SJSA1 (cell line): ENCODE data around the gene SYT12. TPM values are rescaled to one million over a fixed set of nuclear protein-coding genes. Genes with fewer than 3 reads are reported as not detected.

Experiments used
- DNase-seq, 2 experiments: peaks; one replicate each; pipeline ENCODE4 v3.0.0-alpha.2; 2015 to 2020; ENCODE audit warnings: low spot score in 2 of 2, low read depth in 1 of 2
- H3K27ac ChIP-seq: fragments of 250-450 bp; sonication (Bioruptor Pico); 2 replicates; pipeline ENCODE4 v1.5.1; 2020; ENCODE audit warnings: mild to moderate bottlenecking, moderate library complexity
- H3K27me3 ChIP-seq: fragments of 250-450 bp; sonication (Bioruptor Pico); replicated peaks from 2 replicates; pipeline ENCODE4 v1.5.1; 2020; ENCODE audit warnings: mild to moderate bottlenecking, moderate library complexity
- H3K36me3 ChIP-seq: fragments of 250-450 bp; sonication (Bioruptor Pico); 2 replicates; pipeline ENCODE4 v1.5.1; 2020; ENCODE audit warnings: mild to moderate bottlenecking
- H3K4me1 ChIP-seq: fragments of 250-450 bp; sonication (Bioruptor Pico); replicated peaks from 2 replicates; pipeline ENCODE4 v1.6.1; 2021; ENCODE audit warnings: mild to moderate bottlenecking
- H3K4me3 ChIP-seq: fragments of 250-450 bp; sonication (Bioruptor Pico); 2 replicates; pipeline ENCODE4 v1.5.1; 2020; ENCODE audit warnings: mild to moderate bottlenecking
- H3K9me3 ChIP-seq: fragments of 250-450 bp; sonication (Bioruptor Pico); replicated peaks from 2 replicates; pipeline ENCODE4 v1.5.1; 2020; ENCODE audit warnings: mild to moderate bottlenecking
- total RNA-seq: library from RNA; depleted of rRNA; stranded (reverse); fragments of >200 nt; shearing (Covaris generic); gene quantifications from 2 replicates; pipeline ENCODE4 v1.2.3, GENCODE V29; 2014

SYT12 gene
- total RNA-seq, 1 experiment from 2014 or later = 0.29 TPM

GRCh38 chr11:67007126-67007525 is 15.8 kb upstream of the SYT12 start:
- Histone ChIP-seq H3K4me1 (no peaks in the 10 kb centered on the region; the same call in 1 of the 2 replicates), H3K9me3 (no peaks in the 10 kb centered on the region), H3K4me3 (no peak overlapping the region), H3K27ac (no peak overlapping the region), H3K27me3 (no peaks in the 10 kb centered on the region), H3K36me3 (no peaks in the 10 kb centered on the region)
- DNase-seq = no peak

- no peaks in the 10 kb centered on the region for H3K9me3 ChIP-seq
- H3K27ac ChIP-seq = no peak overlapping the region
- no peak for DNase-seq
- H3K36me3 ChIP-seq = no peaks in the 10 kb centered on the region
- H3K4me3 ChIP-seq = no peak overlapping the region
- H3K27me3 ChIP-seq = no peaks in the 10 kb centered on the region
- no peaks in the 10 kb centered on the region for H3K4me1 ChIP-seq
Measured at GRCh38 chr11:67010296-67010905, 12.5 kb upstream of the SYT12 start.

GRCh38 chr11:67013511-67014045 is 9.4 kb upstream of the SYT12 start:
- Histone ChIP-seq H3K27me3 (no peaks in the 10 kb centered on the region), H3K27ac (no peak overlapping the region), H3K4me1 (no peaks in the 10 kb centered on the region), H3K9me3 (no peaks in the 10 kb centered on the region), H3K4me3 (no peak overlapping the region), H3K36me3 (no peaks in the 10 kb centered on the region)
- DNase-seq = no peak

- H3K9me3 ChIP-seq = no peaks in the 10 kb centered on the region
- H3K4me3 ChIP-seq = no peak overlapping the region
- H3K36me3 ChIP-seq = no peaks in the 10 kb centered on the region
- no peak overlapping the region for H3K27ac ChIP-seq
- no peak for DNase-seq
- H3K4me1 ChIP-seq = no peaks in the 10 kb centered on the region
- no peaks in the 10 kb centered on the region for H3K27me3 ChIP-seq
Measured at GRCh38 chr11:67014343-67014742, 8.6 kb upstream of the SYT12 start.

GRCh38 chr11:67015048-67015447 is 7.9 kb upstream of the SYT12 start:
- no peaks in the 10 kb centered on the region for H3K9me3 ChIP-seq
- H3K36me3 ChIP-seq = no peaks in the 10 kb centered on the region
- no peaks in the 10 kb centered on the region for H3K4me1 ChIP-seq
- no peaks in the 10 kb centered on the region for H3K27me3 ChIP-seq
- no peak overlapping the region for H3K4me3 ChIP-seq
- H3K27ac ChIP-seq = no peak overlapping the region
- DNase-seq = no peak

- Histone ChIP-seq H3K27ac (no peak overlapping the region), H3K36me3 (no peaks in the 10 kb centered on the region), H3K9me3 (no peaks in the 10 kb centered on the region), H3K4me1 (no peaks in the 10 kb centered on the region), H3K4me3 (no peak overlapping the region), H3K27me3 (no peaks in the 10 kb centered on the region)
- no peak for DNase-seq
Measured at GRCh38 chr11:67016550-67016949, 6.4 kb upstream of the SYT12 start.

- Histone ChIP-seq H3K9me3 (no peaks in the 10 kb centered on the region), H3K36me3 (no peaks in the 10 kb centered on the region), H3K4me3 (no peak overlapping the region), H3K27ac (no peak overlapping the region), H3K27me3 (peaks cover 4% of the 10 kb centered on the region), H3K4me1 (peaks cover 34% of the 10 kb centered on the region)
- no peak for DNase-seq
Measured at GRCh38 chr11:67020949-67021348, 2.0 kb upstream of the SYT12 start.

- H3K4me1 ChIP-seq = peaks cover 34% of the 10 kb centered on the region
- H3K27ac ChIP-seq = no peak overlapping the region
- no peak overlapping the region for H3K4me3 ChIP-seq
- no peaks in the 10 kb centered on the region for H3K36me3 ChIP-seq
- peak; percentile 83 to 89 for DNase-seq
- H3K27me3 ChIP-seq = peaks cover 4% of the 10 kb centered on the region
- no peaks in the 10 kb centered on the region for H3K9me3 ChIP-seq
Measured at GRCh38 chr11:67022341-67022933, 497 bp upstream of the SYT12 start.

GRCh38 chr11:67023957-67024353 is 1.0 kb downstream of the SYT12 start:
- H3K4me3 ChIP-seq = no peak overlapping the region
- H3K27ac ChIP-seq = no peak overlapping the region
- no peak for DNase-seq
- H3K4me1 ChIP-seq = peaks cover 38% of the 10 kb centered on the region
- no peaks in the 10 kb centered on the region for H3K36me3 ChIP-seq
- H3K9me3 ChIP-seq = no peaks in the 10 kb centered on the region
- H3K27me3 ChIP-seq = peaks cover 4% of the 10 kb centered on the region

- DNase-seq = peak in 1 of 2 experiments; percentile 57
- peaks cover 4% of the 10 kb centered on the region for H3K27me3 ChIP-seq
- H3K9me3 ChIP-seq = no peaks in the 10 kb centered on the region
- H3K27ac ChIP-seq = no peak overlapping the region
- H3K36me3 ChIP-seq = no peaks in the 10 kb centered on the region
- H3K4me1 ChIP-seq = peaks cover 42% of the 10 kb centered on the region
- no peak overlapping the region for H3K4me3 ChIP-seq
Measured at GRCh38 chr11:67024410-67024809, 1.5 kb downstream of the SYT12 start.

GRCh38 chr11:67024966-67025365 is 2.0 kb downstream of the SYT12 start:
- H3K27me3 ChIP-seq = peaks cover 4% of the 10 kb centered on the region
- DNase-seq = no peak
- H3K27ac ChIP-seq = no peak overlapping the region
- no peaks in the 10 kb centered on the region for H3K9me3 ChIP-seq
- H3K4me3 ChIP-seq = no peak overlapping the region
- H3K36me3 ChIP-seq = no peaks in the 10 kb centered on the region
- H3K4me1 ChIP-seq = peaks cover 48% of the 10 kb centered on the region

GRCh38 chr11:67025750-67026149 is 2.8 kb downstream of the SYT12 start:
- H3K4me3 ChIP-seq = no peak overlapping the region
- no peaks in the 10 kb centered on the region for H3K9me3 ChIP-seq
- H3K36me3 ChIP-seq = no peaks in the 10 kb centered on the region
- H3K27me3 ChIP-seq = peaks cover 4% of the 10 kb centered on the region
- no peak for DNase-seq
- H3K4me1 ChIP-seq = peaks cover 56% of the 10 kb centered on the region
- H3K27ac ChIP-seq = no peak overlapping the region

GRCh38 chr11:67026941-67027340 is 4.0 kb downstream of the SYT12 start:
- Histone ChIP-seq H3K9me3 (no peaks in the 10 kb centered on the region), H3K36me3 (no peaks in the 10 kb centered on the region), H3K27ac (no peak overlapping the region), H3K4me1 (peaks cover 67% of the 10 kb centered on the region), H3K4me3 (no peak overlapping the region), H3K27me3 (peaks cover 4% of the 10 kb centered on the region)
- DNase-seq = no peak

- Histone ChIP-seq H3K36me3 (no peaks in the 10 kb centered on the region), H3K9me3 (no peaks in the 10 kb centered on the region), H3K4me1 (peaks cover 67% of the 10 kb centered on the region), H3K4me3 (no peak overlapping the region), H3K27me3 (peaks cover 4% of the 10 kb centered on the region), H3K27ac (no peak overlapping the region)
- DNase-seq = no peak
Measured at GRCh38 chr11:67027483-67027930, 4.6 kb downstream of the SYT12 start.
